ENCODE data around the gene SSR2. TPM values are rescaled to one million over a fixed set of nuclear protein-coding genes. Genes with fewer than 3 reads are reported as not detected.

SSR2 gene
- polyA plus RNA-seq, 1 donor (not counting 4 experiments of a cell fraction or from before 2014, with no cell fraction given), result 302 TPM

DNA sequence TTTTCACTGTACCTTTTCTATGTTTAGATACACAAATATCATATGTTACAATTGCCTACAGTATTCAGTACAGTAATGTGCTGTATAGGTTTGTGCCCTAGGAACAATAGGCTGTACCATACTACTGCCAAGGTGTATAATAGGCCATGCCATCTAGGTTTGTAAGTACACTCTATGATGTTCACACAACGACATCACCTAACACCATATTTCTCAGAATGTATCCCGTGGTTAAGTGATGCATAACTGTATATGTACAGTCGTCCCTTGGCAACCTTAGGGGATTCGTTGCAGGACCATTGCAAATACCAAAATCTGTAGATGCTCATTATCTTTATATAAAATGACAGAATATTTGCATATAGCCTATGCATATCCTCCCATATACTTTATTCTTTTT lies 5.8 kb upstream of the SSR2 start:
- Histone ChIP-seq H3K9ac (ENCODE audit: control insufficient read depth, extremely low read depth, insufficient read depth, low read length) (no peak overlapping the region), H3K4me2 (ENCODE audit: control insufficient read depth, extremely low read depth, insufficient read depth, low read depth, low read length) (no peak overlapping the region), H3K27ac (ENCODE audit: control insufficient read depth, insufficient read depth, low read length) (no peak overlapping the region), H2AFZ (ENCODE audit: control insufficient read depth, low read length) (no peak overlapping the region), H3K36me3 (ENCODE audit: control insufficient read depth in 2 of 2, extremely low read depth in 1 of 2, insufficient read depth in 2 of 2, low read length in 2 of 2) (no peaks in the 10 kb centered on the region), H3K9me1 (ENCODE audit: control insufficient read depth, extremely low read depth, insufficient read depth, low read length) (no peaks in the 10 kb centered on the region), H3K9me3 (ENCODE audit: control insufficient read depth, low read depth, low read length) (no peaks in the 10 kb centered on the region), H3K4me1 (ENCODE audit: control insufficient read depth, extremely low read depth, insufficient read depth, low read length) (no peaks in the 10 kb centered on the region), H3K27me3 (ENCODE audit: control insufficient read depth, extremely low read depth, insufficient read depth, low read length) (peaks cover 4% of the 10 kb centered on the region), H3K79me2 (ENCODE audit: control insufficient read depth, insufficient read depth, low read length) (no peaks in the 10 kb centered on the region), H4K20me1 (ENCODE audit: control insufficient read depth, extremely low read depth, insufficient read depth, low read length) (no peaks in the 10 kb centered on the region), H3K4me3 (ENCODE audit: control insufficient read depth in 2 of 3, extremely low read depth in 1 of 3, insufficient read depth in 2 of 3, low read depth in 1 of 3, low read length in 3 of 3) (no peak overlapping the region)
- DNase-seq (ENCODE audit: low read depth, low spot score) (no peak), FAIRE-seq (no peak)
- no peak for TF ChIP-seq EZH2 (IDR thresholded peaks at IDR 0.05; ENCODE audit: low read length)
- TF ChIP-seq, protein P1, sequence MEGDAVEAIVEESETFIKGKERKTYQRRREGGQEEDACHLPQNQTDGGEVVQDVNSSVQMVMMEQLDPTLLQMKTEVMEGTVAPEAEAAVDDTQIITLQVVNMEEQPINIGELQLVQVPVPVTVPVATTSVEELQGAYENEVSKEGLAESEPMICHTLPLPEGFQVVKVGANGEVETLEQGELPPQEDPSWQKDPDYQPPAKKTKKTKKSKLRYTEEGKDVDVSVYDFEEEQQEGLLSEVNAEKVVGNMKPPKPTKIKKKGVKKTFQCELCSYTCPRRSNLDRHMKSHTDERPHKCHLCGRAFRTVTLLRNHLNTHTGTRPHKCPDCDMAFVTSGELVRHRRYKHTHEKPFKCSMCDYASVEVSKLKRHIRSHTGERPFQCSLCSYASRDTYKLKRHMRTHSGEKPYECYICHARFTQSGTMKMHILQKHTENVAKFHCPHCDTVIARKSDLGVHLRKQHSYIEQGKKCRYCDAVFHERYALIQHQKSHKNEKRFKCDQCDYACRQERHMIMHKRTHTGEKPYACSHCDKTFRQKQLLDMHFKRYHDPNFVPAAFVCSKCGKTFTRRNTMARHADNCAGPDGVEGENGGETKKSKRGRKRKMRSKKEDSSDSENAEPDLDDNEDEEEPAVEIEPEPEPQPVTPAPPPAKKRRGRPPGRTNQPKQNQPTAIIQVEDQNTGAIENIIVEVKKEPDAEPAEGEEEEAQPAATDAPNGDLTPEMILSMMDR (optimal IDR thresholded peaks at IDR 0.05 in 1 of 3, IDR thresholded peaks at IDR 0.05 in 1 of 3, conservative IDR thresholded peaks at IDR 0.05 in 1 of 3; ENCODE audit: extremely low read depth in 1 of 3, insufficient read depth in 2 of 3, low read length in 3 of 3), result no peak
- dilution Hi-C loops (cut with MboI; ENCODE audit: extremely low pct_ligation_motif_present, low sequenced_read_pairs), result no loop called here

DNA sequence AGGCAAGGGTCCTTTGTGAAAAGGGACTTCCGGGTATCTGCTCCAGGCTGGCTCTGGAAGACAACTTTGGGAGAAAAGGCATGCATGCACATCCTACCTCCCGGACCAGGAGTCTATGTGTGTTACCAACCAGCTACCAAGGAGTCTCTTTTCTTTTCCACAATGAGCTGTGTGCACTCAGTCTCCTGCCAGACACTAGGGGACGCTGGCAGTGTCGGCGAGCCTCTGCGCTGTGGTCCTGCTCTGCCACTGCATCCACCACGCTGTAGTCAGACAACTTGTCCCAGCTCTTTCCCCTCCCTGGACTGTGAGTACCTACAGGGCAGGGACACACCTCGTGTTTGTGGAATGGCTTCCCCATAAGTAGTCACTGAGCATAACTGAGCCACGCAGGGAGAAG lies 5.1 kb upstream of the SSR2 start:
- no peaks in the 10 kb centered on the region for H3K9me3 ChIP-seq (ENCODE audit: control insufficient read depth, low read depth, low read length)
- FAIRE-seq (no peak), DNase-seq (ENCODE audit: low read depth, low spot score) (no peak)
- no peaks in the 10 kb centered on the region for H3K9me1 ChIP-seq (ENCODE audit: control insufficient read depth, extremely low read depth, insufficient read depth, low read length)
- dilution Hi-C loops (cut with MboI; ENCODE audit: extremely low pct_ligation_motif_present, low sequenced_read_pairs), result no loop called here
- H3K4me2 ChIP-seq (ENCODE audit: control insufficient read depth, extremely low read depth, insufficient read depth, low read depth, low read length), result no peak overlapping the region
- no peaks in the 10 kb centered on the region for H3K36me3 ChIP-seq (ENCODE audit: control insufficient read depth in 2 of 2, extremely low read depth in 1 of 2, insufficient read depth in 2 of 2, low read length in 2 of 2)
- H3K27me3 ChIP-seq (ENCODE audit: control insufficient read depth, extremely low read depth, insufficient read depth, low read length), result peaks cover 4% of the 10 kb centered on the region
- no peak overlapping the region for H3K27ac ChIP-seq (ENCODE audit: control insufficient read depth, insufficient read depth, low read length)
- H4K20me1 ChIP-seq (ENCODE audit: control insufficient read depth, extremely low read depth, insufficient read depth, low read length), result no peaks in the 10 kb centered on the region
- no peak overlapping the region for H3K9ac ChIP-seq (ENCODE audit: control insufficient read depth, extremely low read depth, insufficient read depth, low read length)
- no peak overlapping the region for H2AFZ ChIP-seq (ENCODE audit: control insufficient read depth, low read length)
- no peaks in the 10 kb centered on the region for H3K79me2 ChIP-seq (ENCODE audit: control insufficient read depth, insufficient read depth, low read length)
- TF ChIP-seq, protein P1 (optimal IDR thresholded peaks at IDR 0.05 in 1 of 3, IDR thresholded peaks at IDR 0.05 in 1 of 3, conservative IDR thresholded peaks at IDR 0.05 in 1 of 3; ENCODE audit: extremely low read depth in 1 of 3, insufficient read depth in 2 of 3, low read length in 3 of 3), result peak; percentile 37 to 58 (median 56)
- no peak for TF ChIP-seq EZH2 (IDR thresholded peaks at IDR 0.05; ENCODE audit: low read length)
- no peaks in the 10 kb centered on the region for H3K4me1 ChIP-seq (ENCODE audit: control insufficient read depth, extremely low read depth, insufficient read depth, low read length)
- H3K4me3 ChIP-seq (ENCODE audit: control insufficient read depth in 2 of 3, extremely low read depth in 1 of 3, insufficient read depth in 2 of 3, low read depth in 1 of 3, low read length in 3 of 3), result no peak overlapping the region
